ENCODE results near the gene RAP1GAP2.

DNA sequence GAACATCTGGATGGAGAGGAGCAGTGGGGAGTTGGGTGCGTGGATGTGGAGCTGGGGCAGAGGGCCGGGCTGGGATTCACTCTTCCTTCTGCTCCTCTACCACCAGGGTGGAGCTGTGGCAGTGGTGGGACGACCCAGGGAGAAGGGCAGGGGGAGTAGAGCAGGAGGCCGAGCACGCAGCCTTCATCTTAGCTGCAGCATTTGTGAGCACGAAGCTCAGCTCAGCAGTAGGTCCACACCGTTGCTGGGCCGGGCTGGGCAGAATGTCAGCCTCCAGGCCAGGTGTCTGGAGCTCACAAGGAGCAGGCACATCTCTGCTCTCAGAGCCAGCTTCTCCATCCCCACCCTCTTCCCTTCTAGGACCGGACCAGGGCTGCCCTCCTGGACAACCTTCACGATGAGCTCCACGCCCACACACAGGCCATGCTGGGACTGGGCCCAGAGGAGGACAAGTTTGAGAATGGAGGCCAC lies 211.4 kb downstream of the RAP1GAP2 start:
- TF ChIP-seq, protein P1, sequence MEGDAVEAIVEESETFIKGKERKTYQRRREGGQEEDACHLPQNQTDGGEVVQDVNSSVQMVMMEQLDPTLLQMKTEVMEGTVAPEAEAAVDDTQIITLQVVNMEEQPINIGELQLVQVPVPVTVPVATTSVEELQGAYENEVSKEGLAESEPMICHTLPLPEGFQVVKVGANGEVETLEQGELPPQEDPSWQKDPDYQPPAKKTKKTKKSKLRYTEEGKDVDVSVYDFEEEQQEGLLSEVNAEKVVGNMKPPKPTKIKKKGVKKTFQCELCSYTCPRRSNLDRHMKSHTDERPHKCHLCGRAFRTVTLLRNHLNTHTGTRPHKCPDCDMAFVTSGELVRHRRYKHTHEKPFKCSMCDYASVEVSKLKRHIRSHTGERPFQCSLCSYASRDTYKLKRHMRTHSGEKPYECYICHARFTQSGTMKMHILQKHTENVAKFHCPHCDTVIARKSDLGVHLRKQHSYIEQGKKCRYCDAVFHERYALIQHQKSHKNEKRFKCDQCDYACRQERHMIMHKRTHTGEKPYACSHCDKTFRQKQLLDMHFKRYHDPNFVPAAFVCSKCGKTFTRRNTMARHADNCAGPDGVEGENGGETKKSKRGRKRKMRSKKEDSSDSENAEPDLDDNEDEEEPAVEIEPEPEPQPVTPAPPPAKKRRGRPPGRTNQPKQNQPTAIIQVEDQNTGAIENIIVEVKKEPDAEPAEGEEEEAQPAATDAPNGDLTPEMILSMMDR (IDR thresholded peaks at IDR 0.05), result no peak
- TF ChIP-seq POLR2A (IDR thresholded peaks at IDR 0.05) (no peak), POLR2AphosphoS5 (IDR thresholded peaks at IDR 0.05) (no peak)
